PC-9 (cell line): Measurements from ENCODE around the gene FBXO34. TPM values are rescaled to one million over a fixed set of nuclear protein-coding genes. Genes with fewer than 3 reads are reported as not detected.

Experiments used
- BruUV-seq: library from RNA; stranded (reverse); fragments of 400-500 nt; replicated peaks from 2 replicates; lab custom pipeline; 2021; lab: Mats Ljungman, UMichigan
- CTCF ChIA-PET: fragments of 300-600 bp; sonication (Branson Sonifier 250); formaldehyde crosslinking; loops from one replicate; lab custom pipeline; 2022; ENCODE audit warnings: antibody characterized with exemption; lab: Charles Lee
- POLR2A ChIA-PET: fragments of 300-600 bp; sonication (Branson Sonifier 250); formaldehyde crosslinking; loops from one replicate; lab custom pipeline; 2022; ENCODE audit warnings: antibody characterized with exemption; ENCODE audit not compliant: unreplicated experiment; lab: Charles Lee
- DNase-seq, 2 experiments: peaks; one replicate each; pipeline versions ENCODE4 v3.0.0 to v3.0.0-alpha.2; 2015 to 2022; ENCODE audit warnings: mixed read lengths in 1 of 2
- H2AFZ ChIP-seq: fragments of 200-600 bp; sonication (generic); 2 replicates; pipeline ENCODE4 v1.8.1; 2017; ENCODE audit warnings: antibody characterized with exemption
- H3F3A ChIP-seq: fragments of 200-600 bp; sonication (generic); 2 replicates; pipeline ENCODE4 v1.8.1; 2017; ENCODE audit warnings: antibody characterized with exemption, mild to moderate bottlenecking, low read depth; ENCODE audit not compliant: insufficient read depth
- H3K27ac ChIP-seq: fragments of 200-600 bp; sonication (generic); 2 replicates; pipeline ENCODE4 v1.6.1; 2016; ENCODE audit warnings: mixed run types
- H3K27me3 ChIP-seq: fragments of 200-600 bp; sonication (generic); 2 replicates; pipeline ENCODE4 v1.6.1; 2016; ENCODE audit warnings: low read depth, mixed run types; ENCODE audit not compliant: insufficient read depth
- H3K36me3 ChIP-seq: fragments of 200-600 bp; sonication (generic); 2 replicates; pipeline ENCODE4 v1.6.1; 2016; ENCODE audit warnings: low read depth, mixed run types
- H3K4me1 ChIP-seq: fragments of 200-600 bp; sonication (generic); replicated peaks from 2 replicates; pipeline ENCODE4 v1.6.1; 2016; ENCODE audit warnings: mixed run types; ENCODE audit not compliant: insufficient read depth
- H3K4me2 ChIP-seq: fragments of 200-600 bp; sonication (generic); 2 replicates; pipeline ENCODE4 v1.6.1; 2017; ENCODE audit warnings: mixed run types
- H3K4me3 ChIP-seq: fragments of 200-600 bp; sonication (generic); 2 replicates; pipeline ENCODE4 v1.6.1; 2016; ENCODE audit warnings: mixed run types
- H3K79me2 ChIP-seq: fragments of 200-600 bp; sonication (generic); 2 replicates; pipeline ENCODE4 v1.6.1; 2017; ENCODE audit warnings: low read depth, mixed run types
- H3K9me2 ChIP-seq: fragments of 200-600 bp; sonication (generic); 2 replicates; pipeline ENCODE4 v1.8.1; 2017; ENCODE audit warnings: mild to moderate bottlenecking; ENCODE audit not compliant: insufficient read depth
- H3K9me3 ChIP-seq: fragments of 200-600 bp; sonication (generic); 2 replicates; pipeline ENCODE4 v1.8.1; 2016; ENCODE audit warnings: low read depth; ENCODE audit not compliant: insufficient read depth
- H4K20me1 ChIP-seq: fragments of 200-600 bp; sonication (generic); 2 replicates; pipeline ENCODE4 v1.8.1; 2017; ENCODE audit not compliant: insufficient read depth
- CTCF ChIP-seq: fragments of 200-600 bp; sonication (generic); conservative IDR thresholded peaks from 2 replicates; pipeline ENCODE4 v1.6.1; 2017; ENCODE audit warnings: mixed run types, antibody characterized with exemption, mild to moderate bottlenecking, moderate library complexity
- EZH2 ChIP-seq: fragments of 200-600 bp; sonication (generic); IDR thresholded peaks from 2 replicates; pipeline ENCODE4 v1.8.0; 2017; ENCODE audit warnings: antibody characterized with exemption, low read depth
- intact Hi-C: fragments of 100-400 bp; cut with micrococcal nuclease; formaldehyde crosslinking; loops from one replicate; pipeline ENCODE4 v1.10.0; 2022; ENCODE audit not compliant: unreplicated experiment
- total RNA-seq: library from RNA; stranded (reverse); gene quantifications from 2 replicates; pipeline ENCODE4 v1.2.3, GENCODE V29; 2021

The FBXO34 gene
- total RNA-seq, 1 experiment from 2014 or later, result 32.8 TPM

GRCh38 chr14:55239320-55239719 is 31.9 kb upstream of the FBXO34 start:
- no peak for DNase-seq
- intact Hi-C loops, result no loop called here
- no peaks in the 10 kb centered on the region for H3K27me3 ChIP-seq
- H3K4me1 ChIP-seq, result peaks cover 9% of the 10 kb centered on the region
- ChIA-PET CTCF (no interaction called here), POLR2A (no interaction called here)
- no peaks in the 10 kb centered on the region for H3K9me3 ChIP-seq
- BruUV-seq, result no TSS peak
- H3K79me2 ChIP-seq, result no peaks in the 10 kb centered on the region
- H3K4me3 ChIP-seq, result no peak overlapping the region
- H3K4me2 ChIP-seq, result no peak overlapping the region
- no peak overlapping the region for H3K27ac ChIP-seq
- no peaks in the 10 kb centered on the region for H3K9me2 ChIP-seq
- no peak for TF ChIP-seq CTCF
- no peak overlapping the region for H2AFZ ChIP-seq
- no peaks in the 10 kb centered on the region for H4K20me1 ChIP-seq
- H3K36me3 ChIP-seq, result no peaks in the 10 kb centered on the region
- H3F3A ChIP-seq, result no peaks in the 10 kb centered on the region

GRCh38 chr14:55240526-55241178 is 30.6 kb upstream of the FBXO34 start:
- Histone ChIP-seq H3K9me2 (no peaks in the 10 kb centered on the region), H3F3A (no peaks in the 10 kb centered on the region), H3K4me2 (no peak overlapping the region), H3K9me3 (no peaks in the 10 kb centered on the region), H2AFZ (no peak overlapping the region), H4K20me1 (no peaks in the 10 kb centered on the region), H3K27me3 (no peaks in the 10 kb centered on the region), H3K27ac (no peak overlapping the region), H3K4me3 (no peak overlapping the region), H3K79me2 (no peaks in the 10 kb centered on the region), H3K4me1 (peaks cover 9% of the 10 kb centered on the region), H3K36me3 (no peaks in the 10 kb centered on the region)
- intact Hi-C loops, result no loop called here
- BruUV-seq, result no TSS peak
- POLR2A ChIA-PET, result no interaction called here
- CTCF ChIA-PET, result no interaction called here
- DNase-seq, result no peak
- no peak for TF ChIP-seq CTCF
- no peak for TF ChIP-seq EZH2

- Histone ChIP-seq H3F3A (no peaks in the 10 kb centered on the region), H3K79me2 (no peaks in the 10 kb centered on the region)
- TF ChIP-seq EZH2 (no peak), CTCF (no peak)
Observed at GRCh38 chr14:55241673-55242072, 29.5 kb upstream of the FBXO34 start.

More at GRCh38 chr14:55241673-55242072, 29.5 kb upstream of the FBXO34 start:
- Histone ChIP-seq H3K4me3 (no peak overlapping the region), H3K27ac (no peak overlapping the region), H2AFZ (no peak overlapping the region), H3K9me2 (no peaks in the 10 kb centered on the region), H3K4me1 (peaks cover 9% of the 10 kb centered on the region), H4K20me1 (no peaks in the 10 kb centered on the region), H3K4me2 (no peak overlapping the region), H3K36me3 (no peaks in the 10 kb centered on the region), H3K27me3 (no peaks in the 10 kb centered on the region), H3K9me3 (no peaks in the 10 kb centered on the region)
- no peak for DNase-seq
- POLR2A ChIA-PET, result no interaction called here
- CTCF ChIA-PET, result no interaction called here
- intact Hi-C loops, result no loop called here
- BruUV-seq, result no TSS peak
